Measurements from ENCODE around the gene PPFIA4. TPM values are rescaled to one million over a fixed set of nuclear protein-coding genes. Genes with fewer than 3 reads are reported as not detected.
A peak's percentile ranks its signal among the peaks of the same experiment; 100 is the strongest.

Gene PPFIA4
- total RNA-seq, 1 donor from 2014 or later, result 4.9 TPM

DNA sequence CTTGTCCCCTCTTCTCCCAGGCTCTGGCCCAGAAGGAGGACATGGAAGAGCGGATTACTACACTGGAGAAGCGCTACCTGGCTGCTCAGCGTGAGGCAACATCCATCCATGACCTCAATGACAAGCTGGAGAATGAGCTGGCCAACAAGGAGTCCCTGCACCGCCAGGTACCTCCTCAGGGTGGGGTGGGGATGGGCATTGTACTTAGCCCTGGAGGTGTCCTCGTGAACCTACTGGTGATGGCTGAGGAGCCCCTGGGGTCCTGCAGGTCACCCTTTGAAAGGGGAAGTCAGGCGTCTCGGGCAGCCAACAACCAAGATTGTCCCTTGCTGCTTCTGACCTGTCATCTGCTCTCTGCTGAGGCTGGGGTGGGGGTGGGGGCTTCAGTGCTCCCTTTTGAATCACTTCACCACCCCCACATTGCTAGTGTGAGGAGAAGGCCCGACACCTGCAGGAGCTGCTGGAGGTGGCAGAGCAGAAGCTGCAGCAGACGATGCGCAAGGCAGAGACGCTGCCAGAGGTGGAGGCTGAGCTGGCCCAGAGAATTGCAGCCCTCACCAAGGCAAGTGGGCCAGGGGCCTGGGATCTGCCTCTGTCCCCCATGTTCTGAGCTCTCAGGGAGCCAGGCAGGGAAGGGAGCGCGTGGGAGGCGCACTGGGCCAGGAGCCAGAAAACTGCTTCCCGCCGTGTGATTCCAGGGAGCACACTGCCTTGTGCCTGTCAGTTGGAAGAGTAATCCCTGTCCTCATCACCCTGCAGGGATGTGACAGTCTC lies 19.7 kb downstream of the PPFIA4 start:
- Mint-ChIP-seq H3K4me3 (no peak overlapping the region), H3K27me3 (peaks cover 36% of the 10 kb centered on the region), H3K9me3 (no peaks in the 10 kb centered on the region), H3K4me1 (ENCODE audit: unreplicated experiment) (peaks cover 30% of the 10 kb centered on the region), H3K36me3 (no peaks in the 10 kb centered on the region), H3K27ac (no peak overlapping the region)
- TF ChIP-seq, protein P1, sequence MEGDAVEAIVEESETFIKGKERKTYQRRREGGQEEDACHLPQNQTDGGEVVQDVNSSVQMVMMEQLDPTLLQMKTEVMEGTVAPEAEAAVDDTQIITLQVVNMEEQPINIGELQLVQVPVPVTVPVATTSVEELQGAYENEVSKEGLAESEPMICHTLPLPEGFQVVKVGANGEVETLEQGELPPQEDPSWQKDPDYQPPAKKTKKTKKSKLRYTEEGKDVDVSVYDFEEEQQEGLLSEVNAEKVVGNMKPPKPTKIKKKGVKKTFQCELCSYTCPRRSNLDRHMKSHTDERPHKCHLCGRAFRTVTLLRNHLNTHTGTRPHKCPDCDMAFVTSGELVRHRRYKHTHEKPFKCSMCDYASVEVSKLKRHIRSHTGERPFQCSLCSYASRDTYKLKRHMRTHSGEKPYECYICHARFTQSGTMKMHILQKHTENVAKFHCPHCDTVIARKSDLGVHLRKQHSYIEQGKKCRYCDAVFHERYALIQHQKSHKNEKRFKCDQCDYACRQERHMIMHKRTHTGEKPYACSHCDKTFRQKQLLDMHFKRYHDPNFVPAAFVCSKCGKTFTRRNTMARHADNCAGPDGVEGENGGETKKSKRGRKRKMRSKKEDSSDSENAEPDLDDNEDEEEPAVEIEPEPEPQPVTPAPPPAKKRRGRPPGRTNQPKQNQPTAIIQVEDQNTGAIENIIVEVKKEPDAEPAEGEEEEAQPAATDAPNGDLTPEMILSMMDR (conservative IDR thresholded peaks at IDR 0.05), result no peak
- DNase-seq (ENCODE audit: extremely low spot score, unreplicated experiment), result no peak

DNA sequence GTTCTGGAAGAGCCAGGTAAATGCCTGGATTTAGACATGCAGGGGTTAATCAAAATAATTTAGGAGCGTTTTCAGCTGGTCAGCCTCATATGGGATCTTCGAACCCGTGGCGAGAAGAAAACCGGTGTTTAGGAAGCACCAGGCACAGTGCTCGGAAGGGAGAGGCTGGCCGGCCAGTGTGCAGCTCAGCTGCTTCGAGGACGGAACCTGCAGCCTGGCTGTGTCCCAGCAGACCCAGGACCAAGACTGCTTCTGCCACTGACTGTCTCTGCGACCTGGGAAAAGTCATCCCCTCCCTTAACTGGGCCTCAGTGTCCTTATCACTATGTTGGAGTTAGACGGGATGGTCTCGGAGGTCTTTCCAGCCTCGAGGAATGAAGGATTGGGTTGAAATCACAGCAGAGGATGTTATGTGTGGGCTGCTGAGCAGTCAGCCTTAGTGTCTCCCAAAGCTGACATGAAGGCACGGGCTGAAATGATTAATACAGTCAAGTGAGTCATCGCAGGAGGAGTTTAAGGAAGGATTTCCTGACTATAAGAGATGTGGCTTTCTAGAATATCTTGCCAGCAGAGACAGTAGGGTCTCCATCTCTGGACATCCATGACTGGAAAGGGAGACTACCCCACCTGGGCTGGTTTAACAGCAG lies 20.8 kb downstream of the PPFIA4 start:
- TF ChIP-seq, protein P1 (conservative IDR thresholded peaks at IDR 0.05), result no peak
- Mint-ChIP-seq H3K27me3 (peaks cover 34% of the 10 kb centered on the region), H3K4me3 (no peak overlapping the region), H3K27ac (peak overlapping the region; percentile 42), H3K4me1 (ENCODE audit: unreplicated experiment) (peaks cover 36% of the 10 kb centered on the region), H3K9me3 (no peaks in the 10 kb centered on the region), H3K36me3 (no peaks in the 10 kb centered on the region)
- DNase-seq (ENCODE audit: extremely low spot score, unreplicated experiment), result no peak

DNA sequence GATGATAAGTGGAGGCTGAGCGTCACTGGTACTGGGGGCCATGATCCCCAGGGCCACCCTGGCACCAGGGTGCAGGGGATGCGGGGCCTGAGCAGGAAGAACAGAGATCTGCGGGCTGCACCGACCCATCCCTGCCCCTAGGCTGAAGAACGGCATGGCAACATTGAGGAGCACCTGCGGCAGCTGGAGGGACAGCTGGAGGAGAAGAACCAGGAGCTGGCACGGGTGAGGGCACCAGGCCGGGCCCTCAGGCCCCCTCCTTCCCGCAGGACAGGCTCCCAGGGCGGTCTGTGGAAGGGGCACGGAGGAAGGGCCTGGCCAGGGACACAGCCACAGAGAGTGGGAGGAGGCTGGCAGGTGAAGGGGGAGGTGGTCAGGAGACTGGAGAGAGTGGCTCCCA lies 21.8 kb downstream of the PPFIA4 start:
- H3K27ac Mint-ChIP-seq, result no peak overlapping the region
- H3K4me3 Mint-ChIP-seq, result no peak overlapping the region
- TF ChIP-seq, protein P1 (conservative IDR thresholded peaks at IDR 0.05), result no peak
- DNase-seq (ENCODE audit: extremely low spot score, unreplicated experiment), result no peak
- peaks cover 34% of the 10 kb centered on the region for H3K27me3 Mint-ChIP-seq
- no peaks in the 10 kb centered on the region for H3K36me3 Mint-ChIP-seq
- peaks cover 45% of the 10 kb centered on the region for H3K4me1 Mint-ChIP-seq (ENCODE audit: unreplicated experiment)
- H3K9me3 Mint-ChIP-seq, result no peaks in the 10 kb centered on the region

GRCh38 chr1:203048555-203049051 lies 22.3 kb downstream of the PPFIA4 start:
- Mint-ChIP-seq H3K4me1 (ENCODE audit: unreplicated experiment) (peaks cover 45% of the 10 kb centered on the region), H3K36me3 (no peaks in the 10 kb centered on the region), H3K9me3 (no peaks in the 10 kb centered on the region), H3K27me3 (peaks cover 34% of the 10 kb centered on the region), H3K27ac (no peak overlapping the region), H3K4me3 (no peak overlapping the region)
- DNase-seq (ENCODE audit: extremely low spot score, unreplicated experiment), result no peak
- TF ChIP-seq, protein P1 (conservative IDR thresholded peaks at IDR 0.05), result no peak

DNA sequence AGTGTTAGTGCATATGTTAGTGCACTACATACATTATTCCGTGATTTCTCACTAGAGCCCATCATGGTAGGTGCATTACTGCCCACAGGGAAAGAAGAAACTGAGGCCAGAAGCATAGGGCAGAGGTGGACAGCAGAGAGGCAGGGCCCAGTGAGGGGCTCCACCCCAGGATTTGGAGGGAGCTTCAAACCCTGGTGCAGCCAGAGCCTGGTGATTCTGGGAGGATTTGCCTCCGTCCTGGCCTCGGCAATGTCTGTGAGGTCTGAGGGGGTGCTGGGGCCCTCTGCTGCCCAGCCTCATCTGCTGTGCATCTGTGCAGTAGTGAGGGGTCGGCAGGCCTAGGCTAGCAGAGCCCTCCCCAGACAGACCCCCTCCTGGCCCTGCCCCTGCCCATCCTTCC lies 22.8 kb downstream of the PPFIA4 start:
- no peaks in the 10 kb centered on the region for H3K36me3 Mint-ChIP-seq
- TF ChIP-seq, protein P1 (conservative IDR thresholded peaks at IDR 0.05), result no peak
- no peak overlapping the region for H3K4me3 Mint-ChIP-seq
- no peaks in the 10 kb centered on the region for H3K9me3 Mint-ChIP-seq
- peaks cover 34% of the 10 kb centered on the region for H3K27me3 Mint-ChIP-seq
- no peak for DNase-seq (ENCODE audit: extremely low spot score, unreplicated experiment)
- H3K4me1 Mint-ChIP-seq (ENCODE audit: unreplicated experiment), result peaks cover 45% of the 10 kb centered on the region
- no peak overlapping the region for H3K27ac Mint-ChIP-seq
